Activated CD8-positive, alpha-beta T cell treated with anti-CD3 and anti-CD28 coated beads for 36 hours (primary cell): ENCODE measurements around the gene CADM4. TPM values are rescaled to one million over a fixed set of nuclear protein-coding genes. Genes with fewer than 3 reads are reported as not detected.
A peak's percentile ranks its signal among the peaks of the same experiment; 100 is the strongest.
"Not testable (repeated sequence)": the region's sequence is repeated elsewhere in the genome, so short reads cannot be mapped to it uniquely, and the experiment has no call there.

Source experiments
- ATAC-seq: fragments of 200-7000 bp; cut with Tn5 transposase; one replicate; pipeline ENCODE4 v1.10.0; 2021; ENCODE audit warnings: mild to moderate bottlenecking, moderate library complexity
- CTCF ChIA-PET: fragments of 350-600 bp; sonication (Branson Sonifier 250); formaldehyde crosslinking; loops from one replicate; lab custom pipeline; 2021; ENCODE audit warnings: antibody characterized with exemption; lab: Charles Lee
- POLR2A ChIA-PET: fragments of 350-600 bp; sonication (Branson Sonifier 250); formaldehyde crosslinking; loops from one replicate; lab custom pipeline; 2021; ENCODE audit warnings: antibody characterized with exemption; lab: Charles Lee
- DNase-seq: peaks from one replicate; pipeline ENCODE4 v3.0.0-alpha.2; 2020
- H3K27ac Mint-ChIP-seq: one replicate; pipeline ENCODE4 v1.8.0; 2021; ENCODE audit warnings: mild to moderate bottlenecking, mixed read lengths
- H3K27me3 Mint-ChIP-seq: one replicate; pipeline ENCODE4 v1.8.0; 2021; ENCODE audit warnings: mixed read lengths
- H3K36me3 Mint-ChIP-seq: one replicate; pipeline ENCODE4 v1.8.0; 2021; ENCODE audit warnings: low read depth, mixed read lengths
- H3K4me1 Mint-ChIP-seq: one replicate; pipeline ENCODE4 v1.8.0; 2021; ENCODE audit warnings: low read depth, mixed read lengths
- H3K4me3 Mint-ChIP-seq: one replicate; pipeline ENCODE4 v1.8.0; 2021; ENCODE audit warnings: mild to moderate bottlenecking, moderate library complexity, mixed read lengths
- H3K9me3 Mint-ChIP-seq: one replicate; pipeline ENCODE4 v1.8.0; 2021; ENCODE audit warnings: mixed read lengths
- CTCF ChIP-seq: fragments of 200-600 bp; IDR thresholded peaks from one replicate; pipeline ENCODE4 v1.8.0; 2022; ENCODE audit warnings: antibody characterized with exemption, mild to moderate bottlenecking
- intact Hi-C: fragments of 100-400 bp; cut with micrococcal nuclease; formaldehyde crosslinking; loops from one replicate; pipeline ENCODE4 v1.10.0; 2022
- total RNA-seq, 2 experiments: library from RNA; stranded (reverse); gene quantifications; one replicate each; pipeline ENCODE4 v1.2.3, GENCODE V29; 2021

The CADM4 gene
- total RNA-seq, 2 experiments from 2014 or later, result 0.22 to 0.38 TPM

GRCh38 chr19:43591904-43592772 is 47.5 kb downstream of the CADM4 start:
- Mint-ChIP-seq H3K4me1 (peaks cover 15% of the 10 kb centered on the region), H3K36me3 (peaks cover 23% of the 10 kb centered on the region), H3K27ac (no peak overlapping the region), H3K27me3 (no peaks in the 10 kb centered on the region), H3K9me3 (no peaks in the 10 kb centered on the region), H3K4me3 (no peak overlapping the region)
- ChIA-PET CTCF (interaction anchor here (12.2 kb wide), 1 partner anchor 36 kb away, joined by 188 read pairs; no protein-coding TSS in a partner anchor), POLR2A (interaction anchor here (0.6 to 1.4 kb wide), 2 partner anchors 11 to 21 kb away, joined by 3 read pairs; no protein-coding TSS in a partner anchor)
- TF ChIP-seq CTCF, result no peak
- ATAC-seq (no peak), DNase-seq (no peak)
- intact Hi-C loops, result loop anchor here (10.0 kb wide), 1 partner anchor 57 kb away; the partner anchor contains the start of gene ZNF575

- Mint-ChIP-seq H3K4me3 (no peak overlapping the region), H3K9me3 (no peaks in the 10 kb centered on the region), H3K27me3 (no peaks in the 10 kb centered on the region), H3K27ac (peak overlapping the region; percentile 55), H3K36me3 (peaks cover 32% of the 10 kb centered on the region), H3K4me1 (peaks cover 15% of the 10 kb centered on the region)
- DNase-seq, result peak; percentile 17
- POLR2A ChIA-PET, result interaction anchor here (0.9 kb wide), 1 partner anchor 9 kb away, joined by 3 read pairs; no protein-coding TSS in a partner anchor
- peak; percentile 43 for ATAC-seq
- CTCF ChIA-PET, result interaction anchor here (1.4 to 12.2 kb wide), 3 partner anchors 14 to 54 kb away, joined by 5 to 188 read pairs (median 5); partner anchors contain the start of genes PINLYP and XRCC1
- no peak for TF ChIP-seq CTCF
- intact Hi-C loops, result loop anchor here (10.0 kb wide), 1 partner anchor 55 kb away; the partner anchor contains the start of gene ZNF575
Measured at GRCh38 chr19:43589678-43590077, 50.0 kb downstream of the CADM4 start.

DNA sequence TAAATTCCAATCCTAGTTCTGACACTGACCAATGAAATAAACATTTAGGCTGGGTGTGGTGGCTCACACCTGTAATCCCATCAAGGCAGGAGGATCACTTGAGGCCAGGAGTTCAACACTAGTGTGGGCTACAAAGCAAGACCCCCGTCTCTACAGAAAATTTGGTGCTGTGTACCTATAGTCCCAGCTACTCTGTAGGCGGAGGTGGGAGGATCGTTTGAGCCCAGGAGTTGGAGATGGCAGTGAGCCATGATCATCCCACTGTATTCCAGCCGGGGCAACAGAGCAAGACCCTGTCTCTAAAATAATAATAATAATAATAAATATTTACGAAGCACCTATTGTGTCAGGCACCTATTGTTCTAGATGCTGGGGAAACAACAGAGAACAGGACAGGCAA is 50.4 kb downstream of the CADM4 start:
- H3K27me3 Mint-ChIP-seq, result no peaks in the 10 kb centered on the region
- TF ChIP-seq CTCF, result no peak
- ATAC-seq, result no peak
- peaks cover 16% of the 10 kb centered on the region for H3K4me1 Mint-ChIP-seq
- H3K9me3 Mint-ChIP-seq, result no peaks in the 10 kb centered on the region
- peaks cover 32% of the 10 kb centered on the region for H3K36me3 Mint-ChIP-seq
- intact Hi-C loops, result no loop called here
- ChIA-PET POLR2A (interaction anchor here (0.9 to 1.7 kb wide), 2 partner anchors 9 to 14 kb away, joined by 3 to 5 read pairs; partner anchors contain the start of gene XRCC1), CTCF (interaction anchor here (1.4 to 12.2 kb wide), 3 partner anchors 14 to 53 kb away, joined by 5 to 188 read pairs (median 5); partner anchors contain the start of genes PINLYP and XRCC1)
- DNase-seq, result no peak
- peak overlapping the region; percentile 55 for H3K27ac Mint-ChIP-seq
- H3K4me3 Mint-ChIP-seq, result no peak overlapping the region

GRCh38 chr19:43587029-43587428 is 52.6 kb downstream of the CADM4 start:
- intact Hi-C loops, H3K9me3 Mint-ChIP-seq, H3K4me3 Mint-ChIP-seq, H3K27ac Mint-ChIP-seq, H3K27me3 Mint-ChIP-seq, DNase-seq, ATAC-seq: not testable (repeated sequence)
- Mint-ChIP-seq H3K36me3 (peaks cover 20% of the 10 kb centered on the region), H3K4me1 (peaks cover 10% of the 10 kb centered on the region)
- ChIA-PET CTCF (interaction anchor here (3.5 to 12.2 kb wide), 2 partner anchors 7 to 31 kb away, joined by 26 to 188 read pairs; no protein-coding TSS in a partner anchor), POLR2A (interaction anchor here (0.9 kb wide), 1 partner anchor 54 kb away, joined by 3 read pairs; the partner anchor contains the start of gene ZNF575)

GRCh38 chr19:43586346-43586745 is 53.3 kb downstream of the CADM4 start:
- ATAC-seq (no peak), DNase-seq (no peak)
- H3K27me3 Mint-ChIP-seq, result no peaks in the 10 kb centered on the region
- POLR2A ChIA-PET, result no interaction called here
- no peak for TF ChIP-seq CTCF
- H3K36me3 Mint-ChIP-seq, result peaks cover 20% of the 10 kb centered on the region
- CTCF ChIA-PET, result interaction anchor here (0.6 to 12.2 kb wide), 3 partner anchors 8 to 159 kb away, joined by 3 to 188 read pairs (median 26); no protein-coding TSS in a partner anchor
- no peak overlapping the region for H3K4me3 Mint-ChIP-seq
- no peaks in the 10 kb centered on the region for H3K9me3 Mint-ChIP-seq
- H3K4me1 Mint-ChIP-seq, result peaks cover 10% of the 10 kb centered on the region
- H3K27ac Mint-ChIP-seq, result no peak overlapping the region
- intact Hi-C loops, result no loop called here
